ENCODE data around the gene IZUMO1. TPM values are rescaled to one million over a fixed set of nuclear protein-coding genes. Genes with fewer than 3 reads are reported as not detected.
A peak's percentile ranks its signal among the peaks of the same experiment; 100 is the strongest.
"Not testable (repeated sequence)": the region's sequence is repeated elsewhere in the genome, so short reads cannot be mapped to it uniquely, and the experiment has no call there.

Gene IZUMO1
- total and polyA plus RNA-seq, 4 experiments from 2014 or later: not detected

DNA sequence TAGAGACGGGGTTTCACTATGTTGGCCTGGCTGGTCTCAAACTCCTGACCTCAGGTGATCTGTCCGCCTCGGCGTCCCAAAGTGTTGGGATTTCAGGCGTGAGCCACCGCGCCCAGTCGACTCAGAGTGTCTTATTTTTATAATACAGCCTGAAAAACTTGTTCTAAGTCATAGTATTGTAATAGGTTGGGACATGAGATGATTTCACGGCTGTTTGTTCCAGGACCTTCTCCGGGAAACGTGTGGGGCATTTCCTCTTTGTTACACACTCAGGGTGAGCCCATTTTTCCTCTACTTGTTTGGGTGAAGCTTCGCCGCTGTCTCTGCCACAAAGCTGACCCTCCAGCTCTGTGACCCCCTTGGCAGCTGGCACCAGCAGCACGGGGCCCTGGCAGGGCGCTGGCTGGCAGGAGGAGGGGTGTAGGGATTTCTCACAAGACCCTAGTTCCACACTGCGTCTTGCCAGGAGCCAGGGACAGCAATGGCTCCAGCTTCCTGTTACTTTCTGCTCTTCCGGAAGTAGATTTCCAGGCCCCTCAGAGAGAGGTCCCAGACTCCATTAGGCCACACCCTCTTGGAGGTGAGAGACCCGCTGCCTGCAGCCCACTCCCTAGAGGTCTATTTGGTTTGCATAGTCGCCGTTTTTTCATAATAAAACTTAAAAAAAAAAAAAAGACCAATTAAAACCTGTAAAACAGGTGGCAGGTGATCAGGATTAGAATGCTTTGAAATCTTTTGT lies 24.2 kb upstream of the IZUMO1 start:
- Mint-ChIP-seq H3K4me3 (no peak overlapping the region), H3K27ac (no peak overlapping the region), H3K9me3 (no peaks in the 10 kb centered on the region), H3K27me3 (peaks cover 13% of the 10 kb centered on the region in 2 donors), H3K4me1 (no peaks in the 10 kb centered on the region), H3K36me3 (no peaks in the 10 kb centered on the region)
- ChIA-PET CTCF (ENCODE audit: partially characterized antibody) (interaction anchor here (1.0 to 1.1 kb wide), 2 partner anchors 17 to 72 kb away, joined by 3 read pairs; no protein-coding TSS in a partner anchor), POLR2A (ENCODE audit: partially characterized antibody) (no interaction called here)
- Histone ChIP-seq H3K4me3 (ENCODE audit: low read length in 2 of 2) (no peak overlapping the region), H3K9me3 (ENCODE audit: control insufficient read depth in 1 of 2, low read length in 2 of 2) (no peaks in the 10 kb centered on the region), H3K4me1 (ENCODE audit: insufficient read depth, low read length) (no peaks in the 10 kb centered on the region), H3K27ac (ENCODE audit: low read depth, low read length) (no peak overlapping the region), H3K36me3 (ENCODE audit: insufficient read depth, low read length) (no peaks in the 10 kb centered on the region), H3K27me3 (ENCODE audit: insufficient read depth, low read length) (no peaks in the 10 kb centered on the region)
- no peak for DNase-seq
- intact Hi-C loops (cut with micrococcal nuclease): no loop called here

DNA sequence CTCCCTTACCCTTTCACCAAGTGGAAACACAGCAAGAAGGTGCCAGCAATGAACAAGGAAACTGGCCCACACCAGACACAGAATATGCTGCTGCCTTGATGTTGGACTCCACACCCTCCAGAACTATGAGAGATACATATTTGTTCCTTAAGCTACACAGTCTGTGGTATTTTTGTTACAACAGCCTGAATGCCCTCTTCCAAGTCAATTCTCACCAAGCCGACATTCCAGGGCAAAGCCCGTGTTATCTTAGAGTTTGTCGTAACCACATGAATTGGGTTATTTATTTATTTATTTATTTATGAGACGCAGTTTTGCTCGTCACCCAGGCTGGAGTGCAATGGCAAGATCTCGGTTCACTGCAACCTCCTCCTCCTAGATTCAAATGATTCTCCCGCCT lies 23.6 kb upstream of the IZUMO1 start:
- intact Hi-C loops (cut with micrococcal nuclease): no loop called here
- Mint-ChIP-seq H3K27ac (no peak overlapping the region), H3K27me3 (peaks cover 15 to 18% of the 10 kb centered on the region in 2 donors), H3K4me1 (no peaks in the 10 kb centered on the region), H3K9me3 (no peaks in the 10 kb centered on the region), H3K4me3 (no peak overlapping the region), H3K36me3 (no peaks in the 10 kb centered on the region)
- Histone ChIP-seq H3K36me3 (ENCODE audit: insufficient read depth, low read length) (no peaks in the 10 kb centered on the region), H3K4me3 (ENCODE audit: low read length in 2 of 2) (no peak overlapping the region), H3K4me1 (ENCODE audit: insufficient read depth, low read length) (no peaks in the 10 kb centered on the region), H3K9me3 (ENCODE audit: control insufficient read depth in 1 of 2, low read length in 2 of 2) (no peaks in the 10 kb centered on the region), H3K27me3 (ENCODE audit: insufficient read depth, low read length) (no peaks in the 10 kb centered on the region), H3K27ac (ENCODE audit: low read depth, low read length) (no peak overlapping the region)
- no peak for DNase-seq
- ChIA-PET CTCF (ENCODE audit: partially characterized antibody) (interaction anchor here (1.0 to 1.1 kb wide), 2 partner anchors 18 to 72 kb away, joined by 3 read pairs; no protein-coding TSS in a partner anchor), POLR2A (ENCODE audit: partially characterized antibody) (interaction anchor here (1.3 kb wide), 1 partner anchor 195 kb away, joined by 3 read pairs; the partner anchor contains the start of gene FTL)

DNA sequence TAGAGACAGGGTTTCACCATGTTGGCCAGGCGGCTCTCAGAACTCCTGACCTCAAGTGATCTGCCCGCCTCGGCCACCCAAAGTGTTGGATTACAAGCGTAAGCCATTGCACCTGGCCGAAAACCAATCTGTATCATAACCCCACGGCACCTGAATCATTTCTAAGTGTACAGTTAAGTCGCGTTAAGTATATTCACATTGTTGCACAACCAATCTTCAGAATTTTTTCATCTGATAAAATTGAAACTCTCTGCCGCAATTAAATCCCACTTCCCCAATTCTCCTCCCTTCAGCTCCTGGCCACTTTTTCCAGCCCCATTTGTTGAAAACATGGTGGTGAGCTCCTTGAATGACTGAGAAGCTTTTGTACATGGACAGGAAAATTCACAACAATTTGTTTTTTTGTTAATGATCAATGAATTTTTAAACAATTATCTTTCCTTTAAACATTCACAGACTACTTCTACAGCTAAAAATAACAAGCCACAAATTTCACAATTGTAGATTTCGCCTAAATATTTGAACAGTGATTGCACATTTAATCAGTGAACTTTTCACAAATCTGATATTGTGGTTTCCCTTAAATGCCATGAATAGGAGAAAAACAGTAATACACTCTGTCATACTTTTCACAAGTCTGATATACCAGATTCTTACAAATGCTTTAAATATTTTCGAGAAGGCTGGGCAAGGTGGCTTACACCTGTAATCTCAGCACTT lies 22.4 kb upstream of the IZUMO1 start:
- no peak for DNase-seq
- Histone ChIP-seq H3K27ac (ENCODE audit: low read depth, low read length) (no peak overlapping the region), H3K4me3 (ENCODE audit: low read length in 2 of 2) (no peak overlapping the region), H3K4me1 (ENCODE audit: insufficient read depth, low read length) (no peaks in the 10 kb centered on the region), H3K9me3 (ENCODE audit: control insufficient read depth in 1 of 2, low read length in 2 of 2) (no peaks in the 10 kb centered on the region), H3K27me3 (ENCODE audit: insufficient read depth, low read length) (no peaks in the 10 kb centered on the region), H3K36me3 (ENCODE audit: insufficient read depth, low read length) (no peaks in the 10 kb centered on the region)
- H3K9me3 Mint-ChIP-seq: no peaks in the 10 kb centered on the region
- intact Hi-C loops (cut with micrococcal nuclease): no loop called here
- no peaks in the 10 kb centered on the region for H3K36me3 Mint-ChIP-seq
- H3K27me3 Mint-ChIP-seq: peaks cover 17 to 20% of the 10 kb centered on the region in 2 donors
- H3K4me1 Mint-ChIP-seq: no peaks in the 10 kb centered on the region
- ChIA-PET POLR2A (ENCODE audit: partially characterized antibody) (interaction anchor here (1.3 kb wide), 1 partner anchor 196 kb away, joined by 3 read pairs; the partner anchor contains the start of gene FTL), CTCF (ENCODE audit: partially characterized antibody) (interaction anchor here (0.6 to 1.1 kb wide), 2 partner anchors 19 to 20 kb away, joined by 3 read pairs; no protein-coding TSS in a partner anchor)
- H3K4me3 Mint-ChIP-seq: no peak overlapping the region
- no peak overlapping the region for H3K27ac Mint-ChIP-seq

DNA sequence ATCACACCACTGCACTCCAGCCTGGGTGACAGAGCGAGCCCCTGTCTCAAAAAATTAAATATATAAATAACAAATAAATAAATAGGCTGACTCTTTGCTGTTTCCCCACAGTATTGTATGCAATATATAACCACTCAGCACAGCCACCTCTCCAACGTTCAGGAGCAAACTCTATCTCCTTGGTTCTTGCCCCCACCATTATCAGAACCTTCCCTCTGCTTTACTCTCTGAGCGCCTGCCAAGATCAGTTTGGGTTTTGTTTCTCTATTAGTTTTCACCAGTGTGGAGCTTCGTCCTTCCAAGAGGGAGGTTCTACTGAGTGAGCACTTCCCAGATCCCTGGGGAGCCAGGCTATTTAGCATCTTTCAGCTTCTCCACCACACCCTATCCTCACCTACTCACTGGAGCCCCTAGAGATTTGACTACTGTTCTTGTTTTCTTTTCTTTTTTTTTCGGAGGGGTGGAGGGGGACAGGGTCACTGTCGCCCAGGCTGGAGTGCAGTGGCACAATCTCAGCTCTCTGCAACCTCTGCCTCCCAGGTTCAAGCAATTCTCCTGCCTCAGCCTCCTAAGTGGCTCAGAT lies 21.6 kb upstream of the IZUMO1 start:
- H3K4me3 Mint-ChIP-seq; H3K4me3 ChIP-seq (ENCODE audit: low read length in 2 of 2); H3K36me3 Mint-ChIP-seq; POLR2A ChIA-PET (ENCODE audit: partially characterized antibody); H3K4me1 Mint-ChIP-seq; DNase-seq; H3K9me3 ChIP-seq (ENCODE audit: control insufficient read depth in 1 of 2, low read length in 2 of 2); H3K4me1 ChIP-seq (ENCODE audit: insufficient read depth, low read length); H3K27me3 ChIP-seq (ENCODE audit: insufficient read depth, low read length); H3K9me3 Mint-ChIP-seq; intact Hi-C loops (cut with micrococcal nuclease); H3K36me3 ChIP-seq (ENCODE audit: insufficient read depth, low read length); CTCF ChIA-PET (ENCODE audit: partially characterized antibody); H3K27ac Mint-ChIP-seq; H3K27ac ChIP-seq (ENCODE audit: low read depth, low read length): not testable (repeated sequence)
- H3K27me3 Mint-ChIP-seq: peaks cover 17 to 20% of the 10 kb centered on the region in 2 donors

DNA sequence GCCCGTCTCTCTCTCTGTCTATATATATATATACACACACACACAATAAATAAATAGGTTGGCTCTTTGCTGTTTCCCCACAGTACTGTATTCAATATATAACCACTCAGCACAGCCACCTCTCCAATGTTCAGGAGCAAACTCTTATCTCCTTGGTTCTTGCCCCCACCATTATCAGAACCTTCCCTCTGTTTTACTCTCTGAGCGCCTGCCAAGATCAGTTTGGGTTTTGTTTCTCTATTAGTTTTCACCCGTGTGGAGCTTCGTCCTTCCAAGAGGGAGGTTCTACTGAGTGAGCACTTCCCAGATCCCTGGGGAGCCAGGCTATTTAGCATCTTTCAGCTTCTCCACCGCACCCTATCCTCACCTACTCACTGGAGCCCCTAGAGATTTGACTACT lies 19.1 kb upstream of the IZUMO1 start:
- H3K36me3 Mint-ChIP-seq; H3K9me3 ChIP-seq (ENCODE audit: control insufficient read depth in 1 of 2, low read length in 2 of 2); CTCF ChIA-PET (ENCODE audit: partially characterized antibody); H3K27ac Mint-ChIP-seq; H3K4me3 ChIP-seq (ENCODE audit: low read length in 2 of 2); intact Hi-C loops (cut with micrococcal nuclease); DNase-seq; POLR2A ChIA-PET (ENCODE audit: partially characterized antibody); H3K27ac ChIP-seq (ENCODE audit: low read depth, low read length); H3K9me3 Mint-ChIP-seq; H3K4me3 Mint-ChIP-seq; H3K4me1 Mint-ChIP-seq; H3K27me3 ChIP-seq (ENCODE audit: insufficient read depth, low read length); H3K36me3 ChIP-seq (ENCODE audit: insufficient read depth, low read length); H3K4me1 ChIP-seq (ENCODE audit: insufficient read depth, low read length): not testable (repeated sequence)
- peaks cover 15 to 19% of the 10 kb centered on the region in 2 donors for H3K27me3 Mint-ChIP-seq

DNA sequence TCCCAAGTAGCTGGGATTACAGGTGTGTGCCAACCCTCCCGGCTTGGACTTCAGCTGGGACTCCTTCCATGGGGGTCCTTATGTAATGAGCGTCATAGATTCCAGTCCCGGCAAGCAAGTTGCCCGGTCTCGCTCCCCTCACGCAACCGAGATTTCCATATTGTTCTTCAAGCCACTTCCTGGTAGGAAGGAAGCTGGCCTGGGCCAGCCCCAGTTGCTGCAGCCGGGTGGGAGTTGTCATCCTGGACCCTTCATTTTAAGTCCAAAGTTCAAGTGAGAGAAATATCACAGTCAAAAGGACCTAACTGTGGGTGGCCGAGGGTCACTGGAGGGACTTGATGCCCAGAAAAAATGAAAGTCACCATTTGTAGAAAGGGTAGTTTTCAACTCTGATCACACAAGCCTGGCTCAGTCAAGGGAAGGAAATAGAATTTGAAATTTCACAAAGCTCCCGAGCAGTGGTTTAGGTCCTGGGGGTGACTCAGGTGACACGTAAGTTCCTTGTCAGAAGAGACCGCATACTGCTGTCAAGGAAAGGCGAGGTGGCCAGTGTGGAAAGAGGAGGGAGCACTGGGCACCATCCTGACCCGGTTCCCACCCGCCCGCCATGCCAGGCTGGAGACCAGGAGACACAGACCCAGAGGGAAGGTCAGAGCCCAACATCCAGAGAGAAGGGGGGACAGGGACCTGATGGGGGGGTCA lies 13.9 kb upstream of the IZUMO1 start:
- no peaks in the 10 kb centered on the region for H3K36me3 Mint-ChIP-seq
- POLR2A ChIA-PET (ENCODE audit: partially characterized antibody): no interaction called here
- no peak overlapping the region for H3K4me3 ChIP-seq (ENCODE audit: low read length in 2 of 2)
- H3K36me3 ChIP-seq (ENCODE audit: insufficient read depth, low read length): no peaks in the 10 kb centered on the region
- H3K9me3 ChIP-seq (ENCODE audit: control insufficient read depth in 1 of 2, low read length in 2 of 2): no peaks in the 10 kb centered on the region
- no peak overlapping the region for H3K4me3 Mint-ChIP-seq
- no peaks in the 10 kb centered on the region for H3K27me3 ChIP-seq (ENCODE audit: insufficient read depth, low read length)
- no peak for DNase-seq
- CTCF ChIA-PET (ENCODE audit: partially characterized antibody): interaction anchor here (1.1 to 2.2 kb wide), 2 partner anchors 16 to 82 kb away, joined by 4 to 6 read pairs; no protein-coding TSS in a partner anchor
- H3K4me1 Mint-ChIP-seq: peaks cover 0 to 5% (median 3%) of the 10 kb centered on the region in 4 donors
- peak overlapping the region in 1 of 7 donors; percentile 17 for H3K27ac Mint-ChIP-seq
- no peaks in the 10 kb centered on the region for H3K9me3 Mint-ChIP-seq
- H3K27me3 Mint-ChIP-seq: peaks cover 7 to 10% of the 10 kb centered on the region in 2 donors
- H3K4me1 ChIP-seq (ENCODE audit: insufficient read depth, low read length): peaks cover 5% of the 10 kb centered on the region
- intact Hi-C loops (cut with micrococcal nuclease): no loop called here
- no peak overlapping the region for H3K27ac ChIP-seq (ENCODE audit: low read depth, low read length)

DNA sequence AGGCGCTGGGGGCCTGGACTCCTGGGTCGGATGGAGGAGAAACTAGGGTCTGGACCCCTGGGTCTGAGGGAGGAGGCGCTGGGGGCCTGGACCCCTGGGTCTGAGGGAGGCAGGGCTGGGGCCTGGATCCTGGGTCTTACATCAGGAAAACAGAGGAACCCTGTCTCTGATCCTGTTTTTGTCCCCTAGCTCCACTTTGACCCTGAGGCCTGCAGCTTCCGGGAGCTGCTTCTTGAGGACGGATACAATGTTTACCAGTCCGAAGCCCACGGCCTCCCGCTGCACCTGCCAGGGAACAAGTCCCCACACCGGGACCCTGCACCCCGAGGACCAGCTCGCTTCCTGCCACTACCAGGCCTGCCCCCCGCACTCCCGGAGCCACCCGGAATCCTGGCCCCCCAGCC lies 11.0 kb upstream of the IZUMO1 start:
- no peak overlapping the region for H3K27ac Mint-ChIP-seq
- no peaks in the 10 kb centered on the region for H3K9me3 Mint-ChIP-seq
- H3K36me3 Mint-ChIP-seq: no peaks in the 10 kb centered on the region
- ChIA-PET CTCF (ENCODE audit: partially characterized antibody) (no interaction called here), POLR2A (ENCODE audit: partially characterized antibody) (no interaction called here)
- peaks cover 14% of the 10 kb centered on the region for H3K4me1 ChIP-seq (ENCODE audit: insufficient read depth, low read length)
- no peaks in the 10 kb centered on the region for H3K9me3 ChIP-seq (ENCODE audit: control insufficient read depth in 1 of 2, low read length in 2 of 2)
- no peak for DNase-seq
- no peaks in the 10 kb centered on the region for H3K27me3 ChIP-seq (ENCODE audit: insufficient read depth, low read length)
- H3K27me3 Mint-ChIP-seq: peaks cover 11 to 15% of the 10 kb centered on the region in 2 donors
- peaks cover 10 to 19% (median 12%) of the 10 kb centered on the region in 4 donors for H3K4me1 Mint-ChIP-seq
- no peak overlapping the region for H3K4me3 Mint-ChIP-seq
- intact Hi-C loops (cut with micrococcal nuclease): no loop called here
- no peak overlapping the region for H3K4me3 ChIP-seq (ENCODE audit: low read length in 2 of 2)
- no peak overlapping the region for H3K27ac ChIP-seq (ENCODE audit: low read depth, low read length)
- H3K36me3 ChIP-seq (ENCODE audit: insufficient read depth, low read length): no peaks in the 10 kb centered on the region

Measured in CD4-positive, alpha-beta memory T cell (primary cell).